HG02970 (cell line): ENCODE measurements around the gene COL8A1.
A peak's percentile ranks its signal among the peaks of the same experiment; 100 is the strongest.

Source experiments
- ATAC-seq: cut with Tn5 transposase; IDR thresholded peaks from one replicate; pipeline ENCODE4 v1.9.1; 2021; ENCODE audit warnings: mild to moderate bottlenecking, moderate library complexity, moderate number of reproducible peaks; ENCODE audit not compliant: unreplicated experiment, low FRiP score

Gene COL8A1

DNA sequence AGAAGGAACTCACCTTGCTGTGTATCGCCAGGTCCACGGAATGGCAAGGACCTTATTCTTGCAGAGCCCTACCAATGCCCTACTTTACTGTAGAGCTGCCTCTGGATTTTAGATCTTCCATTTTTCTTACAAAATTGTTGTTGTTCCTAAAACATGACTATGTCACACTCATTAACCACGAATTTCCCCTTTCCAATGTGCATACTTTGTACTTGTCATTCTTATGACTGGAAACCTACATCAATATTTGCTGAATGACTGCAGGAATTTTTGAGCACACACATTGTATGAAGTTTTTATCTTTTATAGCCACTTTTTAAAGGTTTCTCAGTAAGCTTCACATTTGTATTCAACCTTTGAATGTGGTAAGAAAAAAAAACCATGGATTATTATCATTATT, 143.4 kb downstream of the COL8A1 start:
- ATAC-seq, result no peak

DNA sequence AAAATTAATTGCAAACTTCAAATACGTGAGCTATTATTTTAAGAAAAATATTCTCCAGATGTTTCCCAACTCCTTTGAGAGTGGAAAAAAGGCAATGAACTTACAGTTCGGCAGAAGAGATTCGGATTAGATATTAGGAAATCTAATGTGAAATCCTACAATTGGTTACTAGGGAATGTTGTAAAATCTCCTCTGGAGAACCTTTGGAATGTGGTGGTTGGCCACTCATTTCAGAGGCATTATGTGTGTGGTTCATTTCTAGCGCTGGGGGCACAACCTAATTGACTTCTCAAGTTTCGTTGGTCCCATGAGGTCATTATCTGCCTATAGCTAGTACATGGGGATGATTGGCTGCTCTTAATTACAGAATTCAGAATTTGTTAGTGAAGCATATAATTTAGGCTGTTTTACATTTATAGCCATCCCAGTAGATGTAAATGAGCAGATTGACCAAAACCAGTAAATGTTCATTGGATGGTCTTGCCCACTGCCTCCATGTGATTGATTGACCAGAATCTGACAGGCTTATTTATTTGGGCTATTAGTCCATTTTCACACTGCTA, 144.7 kb downstream of the COL8A1 start:
- no peak for ATAC-seq

DNA sequence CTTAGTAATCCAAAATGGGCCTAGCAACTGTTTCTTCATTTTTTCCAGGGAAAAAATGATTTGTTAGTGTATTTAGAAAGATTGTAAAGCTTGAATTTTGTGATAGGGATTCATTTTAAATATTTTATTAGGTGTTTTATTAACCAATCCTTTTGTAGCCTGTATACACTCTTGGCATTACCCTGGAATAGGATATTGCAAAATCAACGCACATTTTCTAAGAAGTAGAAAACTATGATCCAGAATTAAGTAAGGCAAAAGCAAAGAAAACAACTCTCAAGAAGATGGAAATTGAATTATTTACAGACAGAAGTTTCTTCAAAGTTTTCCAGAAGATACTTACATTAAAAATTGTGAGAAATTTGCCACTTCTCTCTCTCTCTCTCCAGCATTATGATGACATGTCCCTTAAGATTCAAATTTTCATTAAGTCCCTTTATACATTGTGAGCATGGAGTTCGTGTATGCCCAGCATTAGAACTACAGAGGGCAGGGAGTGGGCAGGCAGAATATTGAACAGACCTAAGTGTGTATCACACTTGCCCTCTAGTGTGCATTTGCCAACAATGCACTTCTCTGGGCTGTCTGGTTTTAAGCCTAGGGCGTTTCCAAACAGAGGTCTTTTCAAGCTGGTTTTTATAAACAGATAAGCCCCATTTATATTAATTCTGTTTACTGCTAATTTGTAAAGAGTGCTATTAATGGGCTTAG, 150.8 kb downstream of the COL8A1 start:
- no peak for ATAC-seq

DNA sequence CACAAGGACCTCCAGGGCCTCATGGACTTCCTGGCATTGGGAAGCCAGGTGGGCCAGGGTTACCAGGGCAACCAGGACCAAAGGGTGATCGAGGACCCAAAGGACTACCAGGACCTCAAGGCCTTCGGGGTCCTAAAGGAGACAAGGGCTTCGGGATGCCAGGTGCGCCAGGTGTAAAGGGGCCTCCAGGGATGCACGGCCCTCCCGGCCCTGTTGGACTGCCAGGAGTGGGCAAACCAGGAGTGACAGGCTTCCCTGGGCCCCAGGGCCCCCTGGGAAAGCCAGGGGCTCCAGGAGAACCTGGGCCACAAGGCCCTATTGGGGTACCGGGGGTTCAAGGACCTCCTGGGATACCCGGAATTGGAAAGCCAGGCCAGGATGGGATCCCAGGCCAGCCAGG, 156.1 kb downstream of the COL8A1 start:
- ATAC-seq, result no peak

DNA sequence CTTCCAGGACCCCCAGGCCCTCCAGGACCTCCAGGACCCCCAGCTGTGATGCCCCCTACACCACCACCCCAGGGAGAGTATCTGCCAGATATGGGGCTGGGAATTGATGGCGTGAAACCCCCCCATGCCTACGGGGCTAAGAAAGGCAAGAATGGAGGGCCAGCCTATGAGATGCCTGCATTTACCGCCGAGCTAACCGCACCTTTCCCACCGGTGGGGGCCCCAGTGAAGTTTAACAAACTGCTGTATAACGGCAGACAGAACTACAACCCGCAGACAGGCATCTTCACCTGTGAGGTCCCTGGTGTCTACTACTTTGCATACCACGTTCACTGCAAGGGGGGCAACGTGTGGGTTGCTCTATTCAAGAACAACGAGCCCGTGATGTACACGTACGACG, 157.2 kb downstream of the COL8A1 start:
- no peak for ATAC-seq

DNA sequence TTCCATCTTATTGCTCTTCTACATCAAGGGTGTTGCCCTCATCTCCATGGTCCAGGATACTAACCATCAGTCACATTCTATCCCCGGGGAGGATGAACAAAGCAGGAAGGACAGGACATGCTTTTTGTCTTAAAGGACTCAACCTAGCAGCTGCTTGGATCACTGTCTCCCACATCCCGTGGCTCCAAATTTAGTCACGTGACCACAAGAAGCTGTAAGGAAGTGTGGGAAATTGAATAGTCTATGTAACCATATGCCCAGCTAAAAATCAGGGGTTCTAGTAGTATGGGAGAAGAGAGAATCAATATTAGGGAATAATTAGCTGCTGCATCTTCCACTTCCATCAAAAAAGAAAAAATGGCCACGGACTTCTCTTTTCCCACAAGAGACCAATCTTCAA, 161.0 kb downstream of the COL8A1 start:
- ATAC-seq, result no peak

DNA sequence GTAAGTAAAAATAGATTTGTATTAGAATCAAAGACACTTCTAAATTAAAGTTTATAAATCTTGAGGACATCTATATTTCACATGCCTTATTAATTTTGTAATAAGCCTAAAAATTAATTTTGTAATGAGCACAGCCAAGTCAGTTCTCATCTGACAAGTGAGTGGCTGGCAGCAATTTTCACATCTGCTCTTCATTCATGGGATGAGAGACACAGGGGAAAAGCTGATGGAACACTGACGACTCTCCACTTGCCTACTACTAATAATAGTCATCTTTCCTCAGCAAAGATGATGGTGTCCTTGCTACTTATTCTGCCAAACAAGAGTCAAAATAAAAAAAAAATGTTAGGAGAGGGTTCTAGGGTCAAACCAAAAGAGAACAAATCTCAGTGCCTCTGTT, 164.9 kb downstream of the COL8A1 start:
- ATAC-seq, result no peak

DNA sequence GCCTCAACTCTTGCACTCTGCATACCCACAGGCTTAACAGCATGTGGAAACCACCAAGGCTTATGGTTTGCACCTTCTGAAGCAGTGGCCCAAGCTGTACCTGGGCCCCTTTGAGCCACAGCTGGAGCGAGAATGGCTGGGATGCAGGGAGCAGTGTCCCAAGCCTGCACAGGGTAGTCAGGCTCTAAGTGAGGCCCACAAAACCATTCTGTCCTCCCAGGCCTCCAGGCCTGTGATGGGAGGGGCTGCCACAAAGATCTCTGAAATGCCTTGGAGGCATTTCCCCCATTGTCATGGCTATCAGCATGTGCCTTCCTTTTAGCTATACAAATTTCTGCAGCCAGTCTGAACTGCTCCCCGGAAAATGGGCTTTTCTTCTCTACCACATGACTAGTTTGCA, 166.8 kb downstream of the COL8A1 start:
- ATAC-seq, result no peak

DNA sequence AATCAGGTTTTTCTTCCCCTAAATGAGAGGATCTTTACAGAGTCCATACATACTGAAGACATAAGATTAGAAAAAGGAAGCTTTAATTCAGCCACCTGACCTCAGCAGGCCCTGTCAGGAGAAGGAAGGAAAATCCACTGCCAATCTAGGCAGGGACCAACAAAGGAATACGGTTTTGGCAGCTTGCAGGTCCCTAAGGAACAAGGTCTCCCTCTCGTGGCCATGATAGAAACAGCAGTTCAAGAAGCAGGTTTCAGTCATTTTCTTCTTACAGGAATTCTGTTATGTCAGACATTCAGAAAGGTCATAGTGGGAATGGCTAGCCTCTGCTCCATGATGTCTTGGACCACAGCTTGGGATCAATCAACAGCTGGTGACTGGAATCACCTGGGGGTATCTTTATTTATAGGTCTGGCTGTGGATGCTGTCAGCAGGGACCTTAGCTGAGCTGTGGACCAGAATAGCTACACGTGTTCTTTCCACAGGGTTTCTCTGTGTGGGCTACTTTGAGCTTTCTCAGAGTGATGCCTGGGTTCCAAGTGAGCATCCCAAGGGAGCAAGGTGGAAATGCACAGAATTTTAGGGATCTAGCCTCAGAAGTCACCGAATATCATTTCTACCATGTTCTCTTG, 169.9 kb downstream of the COL8A1 start:
- no peak for ATAC-seq

DNA sequence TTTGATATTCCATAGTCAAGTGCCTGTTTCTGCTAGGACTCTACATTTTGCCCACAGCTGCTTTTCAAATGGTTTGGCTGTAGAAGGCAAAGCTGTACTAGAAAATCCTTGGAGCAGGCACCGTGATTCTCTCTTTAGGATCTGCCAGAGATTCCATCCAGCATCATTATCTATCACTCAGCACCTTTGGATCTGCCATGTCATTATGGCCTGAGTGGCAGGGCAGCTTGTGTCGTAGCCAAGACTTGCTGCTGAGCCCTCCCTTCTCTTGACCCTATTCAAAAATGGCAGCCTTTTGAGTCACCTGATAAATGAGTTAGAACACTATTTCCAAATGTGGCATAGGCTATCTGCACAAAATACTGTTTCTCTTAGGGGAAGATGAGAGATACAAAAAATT, 171.2 kb downstream of the COL8A1 start:
- no peak for ATAC-seq

DNA sequence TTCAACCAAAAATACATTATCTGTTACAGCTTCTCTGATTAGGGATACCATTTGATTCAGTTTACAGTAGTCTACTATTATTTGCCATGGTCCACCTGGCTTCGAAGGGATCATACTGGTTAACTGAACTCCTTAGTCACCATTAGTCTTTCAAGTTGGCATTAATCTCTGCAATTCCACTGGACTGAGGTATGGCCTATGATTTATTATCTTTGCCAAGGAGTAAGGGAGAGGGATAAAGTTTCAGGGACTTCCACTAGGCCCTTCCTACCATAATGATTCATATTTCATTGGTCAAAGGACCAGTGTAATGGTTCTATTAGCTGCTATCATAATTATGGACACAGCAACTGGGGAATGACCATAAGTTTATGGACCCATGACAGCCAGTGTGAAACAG, 172.0 kb downstream of the COL8A1 start:
- no peak for ATAC-seq

DNA sequence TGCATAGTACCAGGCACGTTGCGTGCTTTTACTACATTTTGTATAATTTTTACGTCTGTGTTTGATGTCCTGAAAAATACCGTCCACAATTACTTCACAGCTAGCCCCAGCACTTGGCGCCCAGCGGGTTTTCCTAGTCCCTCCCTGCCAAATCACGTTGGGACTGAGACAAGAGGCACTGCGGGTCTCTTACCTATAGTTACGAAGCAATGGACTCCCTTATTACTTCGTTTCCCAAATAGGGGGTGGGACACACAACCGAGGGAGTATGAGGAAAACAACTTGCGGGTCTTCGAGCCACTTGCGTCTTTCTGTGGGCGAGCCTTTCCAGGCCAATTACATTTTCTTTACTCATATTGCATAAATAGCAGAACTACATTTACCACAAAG, 178.6 kb downstream of the COL8A1 start:
- no peak for ATAC-seq

DNA sequence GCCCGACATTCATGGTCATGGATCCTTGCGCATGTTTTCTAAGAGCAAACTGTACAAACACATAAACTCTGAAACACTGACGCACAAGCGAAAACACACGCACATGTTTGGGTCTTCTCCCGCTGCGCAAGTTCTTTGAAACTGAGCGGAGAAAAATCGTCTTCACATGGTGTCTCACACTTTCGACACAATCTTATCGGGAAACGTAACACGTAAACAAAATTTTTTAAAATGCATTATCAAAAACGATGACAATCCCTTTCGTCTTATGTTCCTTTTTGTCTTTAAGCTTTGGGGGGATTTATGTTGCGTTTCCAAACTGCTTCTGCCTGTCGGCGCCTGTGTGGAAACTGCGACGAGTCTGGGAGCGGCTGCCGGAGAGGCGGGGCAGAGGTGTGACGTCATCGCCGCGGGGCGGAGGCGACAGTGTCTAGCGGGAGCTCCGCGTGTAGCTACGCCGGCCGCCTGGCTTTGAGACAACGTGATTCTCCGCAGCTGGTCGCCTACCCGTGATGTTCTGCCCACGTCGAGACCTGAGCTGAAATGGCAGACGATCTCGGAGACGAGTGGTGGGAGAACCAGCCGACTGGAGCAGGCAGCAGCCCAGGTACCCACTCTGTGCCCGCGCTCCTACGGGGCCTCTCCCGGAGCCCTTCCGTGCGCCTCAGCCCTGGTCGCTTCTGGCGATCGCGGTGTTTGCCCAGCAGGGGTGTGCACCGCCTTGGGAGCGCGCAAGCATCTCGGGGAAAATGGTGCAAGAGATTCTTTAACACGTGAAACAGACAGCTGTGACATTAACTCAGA, 179.2 kb downstream of the COL8A1 start, which contains the start of gene CMSS1:
CMSS1 (plus strand) TSS at position 426 of the 804 bp plus-strand sequence.
- ATAC-seq, result peak; percentile 96

DNA sequence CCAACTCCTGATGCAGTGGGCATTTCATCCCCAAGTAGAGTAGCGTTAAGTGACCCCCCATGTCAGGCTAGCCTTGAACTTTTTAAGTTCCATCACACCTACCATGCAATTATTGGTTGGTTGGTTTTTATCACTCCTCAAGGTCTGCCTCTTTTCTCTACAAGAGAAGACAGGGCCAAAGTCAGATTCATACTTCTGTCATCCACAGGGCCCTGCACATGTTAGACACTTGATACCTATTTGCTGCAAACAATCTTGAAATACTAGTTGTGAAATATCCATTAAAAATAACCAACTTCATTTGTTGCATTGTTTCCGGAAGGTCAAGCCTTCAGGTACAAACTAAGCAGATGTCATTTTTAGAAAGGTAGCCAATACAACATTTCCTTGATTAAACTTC, 180.4 kb downstream of the COL8A1 start:
- ATAC-seq, result no peak

DNA sequence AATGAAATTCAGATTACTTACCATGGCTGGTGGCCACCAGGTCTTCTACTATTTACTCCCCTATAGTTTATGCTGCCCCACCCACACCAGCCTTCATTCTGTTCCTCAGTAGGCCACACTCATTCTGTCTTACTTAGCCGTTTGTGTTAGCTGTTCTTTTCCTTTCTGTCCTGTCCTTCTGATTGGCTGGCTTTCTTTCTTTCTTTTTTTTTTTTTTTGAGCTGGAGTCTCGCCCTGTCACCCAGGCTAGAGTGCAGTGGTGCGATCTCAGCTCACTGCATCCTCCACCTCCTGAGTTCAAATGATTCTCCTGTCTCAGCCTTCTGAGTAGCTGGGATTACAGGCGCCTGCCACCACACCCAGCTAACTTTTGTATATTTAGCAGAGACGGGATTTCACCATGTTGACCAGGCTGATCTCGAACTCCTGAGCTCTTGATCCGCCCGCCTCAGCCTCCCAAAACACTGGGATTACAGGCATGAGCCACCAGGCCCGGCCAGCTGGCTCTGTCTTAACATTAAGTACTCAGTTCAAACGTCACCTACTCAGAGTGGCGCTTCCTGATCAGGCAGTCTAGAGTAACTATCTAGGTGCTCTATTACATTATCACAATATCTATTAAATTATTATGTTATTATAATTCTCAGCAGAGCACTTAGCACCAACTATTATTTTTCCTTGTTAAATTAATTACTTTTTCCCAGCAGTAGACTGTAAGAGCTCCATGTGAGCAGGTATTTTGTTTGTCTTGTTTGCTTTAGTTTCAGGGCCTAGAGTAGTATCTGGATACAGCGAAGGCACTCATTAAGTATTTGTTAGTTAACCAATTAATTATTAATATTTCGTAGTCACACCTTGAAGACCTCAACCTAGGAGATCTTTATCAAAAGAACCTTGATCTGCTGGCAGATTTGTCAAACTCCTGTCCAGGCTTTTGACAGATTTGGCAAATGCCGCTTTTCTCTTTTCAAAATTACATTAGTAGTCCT, 185.6 kb downstream of the COL8A1 start:
- ATAC-seq, result no peak

DNA sequence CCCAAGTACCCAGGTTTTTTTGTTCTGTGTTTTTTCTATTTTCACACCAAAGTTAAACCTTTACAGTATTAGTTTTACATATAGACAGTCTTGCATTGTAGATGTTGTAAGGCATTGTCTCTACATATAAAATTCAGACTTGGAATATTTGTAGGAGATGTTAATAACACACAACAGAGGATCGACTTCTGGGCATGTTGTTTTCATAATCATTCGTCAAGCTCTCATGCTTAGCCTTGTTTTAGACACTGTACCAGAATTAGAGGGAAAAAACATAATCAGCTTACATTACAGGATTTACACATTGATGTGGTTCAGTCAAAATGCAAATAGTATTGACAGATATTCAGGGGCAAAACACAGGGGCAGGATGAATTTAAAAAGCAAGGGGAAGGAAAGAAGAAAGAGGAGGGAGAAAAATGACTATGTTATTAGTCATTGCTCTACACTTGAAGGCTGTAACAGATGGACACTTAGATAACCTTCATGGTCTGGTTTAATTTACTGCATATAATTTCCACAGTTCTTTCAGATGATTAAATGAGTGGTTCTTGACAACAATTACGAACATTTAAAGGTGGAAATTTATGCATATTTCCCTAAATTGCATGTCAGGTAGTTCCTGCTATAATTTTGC, 186.7 kb downstream of the COL8A1 start:
- no peak for ATAC-seq

DNA sequence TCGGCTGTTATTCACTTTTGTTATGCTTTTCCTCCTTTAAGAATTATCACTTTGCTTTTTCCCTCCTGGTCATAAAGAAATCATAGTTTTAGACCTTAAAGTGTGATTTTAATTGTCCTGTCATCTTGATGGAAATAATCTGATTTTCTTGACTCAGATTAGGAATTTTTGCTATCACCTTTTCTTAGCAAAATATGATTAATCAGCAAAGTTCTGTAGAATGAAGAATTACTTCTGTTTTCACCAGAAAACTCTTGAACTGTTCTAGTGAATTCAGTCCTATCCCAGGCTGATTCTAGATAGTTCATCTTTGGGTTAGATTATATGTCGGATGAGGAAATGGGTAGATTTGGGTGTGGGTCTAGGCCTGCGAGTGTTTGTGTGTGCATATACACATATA, 191.4 kb downstream of the COL8A1 start:
- no peak for ATAC-seq

DNA sequence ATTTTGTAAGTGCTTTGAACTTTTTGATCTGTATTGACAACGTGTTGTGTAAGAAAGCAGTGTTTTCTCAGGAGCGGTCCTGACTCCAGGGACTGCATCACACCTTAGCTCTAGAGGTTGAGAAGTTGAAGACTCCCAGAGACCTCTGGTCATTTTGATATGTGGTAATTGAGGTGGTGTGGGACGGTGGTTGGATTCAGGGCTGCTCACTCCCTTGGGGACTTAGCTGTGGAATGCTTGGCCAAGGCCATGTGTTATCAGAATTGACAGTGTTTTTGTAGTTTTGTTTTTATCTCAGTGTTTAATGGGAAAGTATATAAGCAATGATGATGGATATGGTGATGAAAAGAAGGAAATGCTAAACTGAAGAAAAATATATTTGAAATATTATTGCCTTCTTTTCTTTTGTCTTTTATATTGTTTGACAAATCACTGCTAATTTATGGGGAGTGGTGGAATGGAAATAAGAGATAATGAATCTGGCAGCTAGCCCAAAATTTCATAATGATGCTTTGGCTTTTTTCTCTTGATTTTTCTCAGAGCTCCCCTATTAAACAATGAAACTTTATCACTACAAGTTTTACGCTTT, 195.3 kb downstream of the COL8A1 start:
- no peak for ATAC-seq
